ENCODE results near the gene COL27A1. TPM values are rescaled to one million over a fixed set of nuclear protein-coding genes. Genes with fewer than 3 reads are reported as not detected.
A peak's percentile ranks its signal among the peaks of the same experiment; 100 is the strongest.

COL27A1 gene
- total and polyA plus RNA-seq, 2 donors (not counting 1 experiment from before 2014, with no cell fraction given): 0.16 to 0.27 TPM

- ATAC-seq (ENCODE audit: low read depth): no peak
Measured at GRCh38 chr9:114349713-114350480, 194.6 kb downstream of the COL27A1 start.

GRCh38 chr9:114350636-114351401, 195.5 kb downstream of the COL27A1 start:
- Mint-ChIP-seq H3K27me3 (no peaks in the 10 kb centered on the region), H3K4me3 (no peak overlapping the region), H3K27ac (peak overlapping the region; percentile 97), H3K9me3 (ENCODE audit: insufficient read depth) (no peaks in the 10 kb centered on the region), H3K4me1 (peaks cover 41% of the 10 kb centered on the region)
- ATAC-seq (ENCODE audit: low read depth) (no peak), DNase-seq (no peak)
- Histone ChIP-seq H3K79me2 (ENCODE audit: control insufficient read depth, insufficient read depth, low read length) (peaks cover 43% of the 10 kb centered on the region), H3K4me3 (ENCODE audit: control extremely low read depth in 1 of 5, extremely low read depth in 1 of 5, insufficient read depth in 1 of 5, low read depth in 2 of 5, low read length in 4 of 5) (no peak overlapping the region), H2AFZ (ENCODE audit: insufficient read depth, low read depth, low read length, poor library complexity, severe bottlenecking) (no peak overlapping the region), H3K4me1 (ENCODE audit: control insufficient read depth in 2 of 2, insufficient read depth in 2 of 2, low read length in 2 of 2) (peaks cover 26 to 36% of the 10 kb centered on the region in 2 donors), H3K9me3 (ENCODE audit: control extremely low read depth in 1 of 3, control insufficient read depth in 2 of 3, insufficient read depth in 1 of 3, low read length in 2 of 3) (no peaks in the 10 kb centered on the region), H3K27ac (ENCODE audit: low read length in 2 of 2) (peak overlapping the region in 1 of 2 donors; percentile 80), H3K36me3 (replicated peaks in 1 of 2; ENCODE audit: control extremely low read depth in 1 of 2, control insufficient read depth in 1 of 2, extremely low read depth in 1 of 2, insufficient read depth in 2 of 2, low read length in 1 of 2) (peaks cover 4 to 92% of the 10 kb centered on the region in 2 experiments), H4K20me1 (ENCODE audit: control insufficient read depth, insufficient read depth, low read length, poor library complexity, severe bottlenecking) (peaks cover 56% of the 10 kb centered on the region), H3K4me2 (replicated peaks; ENCODE audit: low read depth, low read length, poor library complexity, severe bottlenecking) (no peak overlapping the region), H3K9ac (ENCODE audit: low read length) (no peak overlapping the region), H3K27me3 (replicated peaks in 1 of 4; ENCODE audit: control extremely low read depth in 1 of 4, control insufficient read depth in 3 of 4, insufficient read depth in 4 of 4, low read length in 3 of 4) (no peaks in the 10 kb centered on the region)
- intact Hi-C loops (cut with micrococcal nuclease): no loop called here
- no peak for TF ChIP-seq CTCF (IDR thresholded peaks at IDR 0.05)
- no peak for TF ChIP-seq EZH2 (IDR thresholded peaks at IDR 0.05; ENCODE audit: borderline replicate concordance, insufficient read depth, low read depth, low read length, poor library complexity, severe bottlenecking)
- ChIA-PET POLR2A (interaction anchor here (1.2 kb wide), 1 partner anchor 40 kb away, joined by 3 read pairs; no protein-coding TSS in a partner anchor), CTCF (interaction anchor here (1.0 to 7.5 kb wide), 2 partner anchors 21 to 36 kb away, joined by 3 to 41 read pairs; partner anchors contain the start of gene AKNA)
- WGBS (ENCODE audit: insufficient coverage): 96% methylated on average over 14 of the region's 16 CpGs

More at GRCh38 chr9:114349713-114350480, 194.6 kb downstream of the COL27A1 start:
- peak overlapping the region; percentile 68 to 80 for H3K27ac ChIP-seq (ENCODE audit: low read length in 2 of 2)
- H3K4me3 Mint-ChIP-seq: peak overlapping the region; percentile 83
- peaks cover 4 to 92% of the 10 kb centered on the region in 2 experiments for H3K36me3 ChIP-seq (replicated peaks in 1 of 2; ENCODE audit: control extremely low read depth in 1 of 2, control insufficient read depth in 1 of 2, extremely low read depth in 1 of 2, insufficient read depth in 2 of 2, low read length in 1 of 2)
- peaks cover 39% of the 10 kb centered on the region for H3K79me2 ChIP-seq (ENCODE audit: control insufficient read depth, insufficient read depth, low read length)
- DNase-seq: no peak
- H3K4me2 ChIP-seq (replicated peaks; ENCODE audit: low read depth, low read length, poor library complexity, severe bottlenecking): peak overlapping the region; percentile 53
- no peak overlapping the region for H3K4me3 ChIP-seq (ENCODE audit: control extremely low read depth in 1 of 5, extremely low read depth in 1 of 5, insufficient read depth in 1 of 5, low read depth in 2 of 5, low read length in 4 of 5)
- TF ChIP-seq EZH2 (IDR thresholded peaks at IDR 0.05; ENCODE audit: borderline replicate concordance, insufficient read depth, low read depth, low read length, poor library complexity, severe bottlenecking): no peak
- H3K9ac ChIP-seq (ENCODE audit: low read length): peak overlapping the region; percentile 8
- H3K9me3 Mint-ChIP-seq (ENCODE audit: insufficient read depth): no peaks in the 10 kb centered on the region
- H3K27ac Mint-ChIP-seq: peak overlapping the region; percentile 97
- CTCF ChIA-PET: interaction anchor here (1.0 to 7.5 kb wide), 3 partner anchors 22 to 41 kb away, joined by 3 to 41 read pairs (median 10); partner anchors contain the start of gene AKNA
- POLR2A ChIA-PET: interaction anchor here (1.2 to 1.7 kb wide), 5 partner anchors 23 to 48 kb away, joined by 3 to 9 read pairs (median 5); partner anchors contain the start of gene AKNA
- no peaks in the 10 kb centered on the region for H3K27me3 ChIP-seq (replicated peaks in 1 of 4; ENCODE audit: control extremely low read depth in 1 of 4, control insufficient read depth in 3 of 4, insufficient read depth in 4 of 4, low read length in 3 of 4)
- intact Hi-C loops (cut with micrococcal nuclease): loop anchor here (1.0 kb wide), 6 partner anchors 11 to 101 kb away; no protein-coding TSS in a partner anchor
- peaks cover 42% of the 10 kb centered on the region for H3K4me1 Mint-ChIP-seq
- WGBS (ENCODE audit: insufficient coverage): 95% methylated on average over 8 of the region's 10 CpGs
- H3K9me3 ChIP-seq (ENCODE audit: control extremely low read depth in 1 of 3, control insufficient read depth in 2 of 3, insufficient read depth in 1 of 3, low read length in 2 of 3): no peaks in the 10 kb centered on the region
- H3K4me1 ChIP-seq (ENCODE audit: control insufficient read depth in 2 of 2, insufficient read depth in 2 of 2, low read length in 2 of 2): peaks cover 26 to 36% of the 10 kb centered on the region in 2 donors
- peaks cover 57% of the 10 kb centered on the region for H4K20me1 ChIP-seq (ENCODE audit: control insufficient read depth, insufficient read depth, low read length, poor library complexity, severe bottlenecking)
- no peaks in the 10 kb centered on the region for H3K27me3 Mint-ChIP-seq
- H2AFZ ChIP-seq (ENCODE audit: insufficient read depth, low read depth, low read length, poor library complexity, severe bottlenecking): no peak overlapping the region
